ENCODE data around the gene FOXK2.

GRCh38 chr17:82589851-82590180 is 70.3 kb downstream of the FOXK2 start:
- no peak for TF ChIP-seq EZH2phosphoT487 (IDR thresholded peaks at IDR 0.05; ENCODE audit: insufficient read depth, low read depth)
- TF ChIP-seq EZH2 (IDR thresholded peaks at IDR 0.05; ENCODE audit: insufficient read depth, poor library complexity, severe bottlenecking) = no peak

Data from GM23248 (cell line).